NCI-H774 (cell line): ENCODE measurements around the gene MYH3.

Experiments
- DNase-seq: peaks from one replicate; lab custom pipeline; 2025; lab: John Stamatoyannopoulos, UW

Gene MYH3

GRCh38 chr17:10648956-10649355, 8.2 kb downstream of the MYH3 start:
- DNase-seq, result no peak

GRCh38 chr17:10648381-10648780, 8.7 kb downstream of the MYH3 start:
- DNase-seq, result no peak

DNA sequence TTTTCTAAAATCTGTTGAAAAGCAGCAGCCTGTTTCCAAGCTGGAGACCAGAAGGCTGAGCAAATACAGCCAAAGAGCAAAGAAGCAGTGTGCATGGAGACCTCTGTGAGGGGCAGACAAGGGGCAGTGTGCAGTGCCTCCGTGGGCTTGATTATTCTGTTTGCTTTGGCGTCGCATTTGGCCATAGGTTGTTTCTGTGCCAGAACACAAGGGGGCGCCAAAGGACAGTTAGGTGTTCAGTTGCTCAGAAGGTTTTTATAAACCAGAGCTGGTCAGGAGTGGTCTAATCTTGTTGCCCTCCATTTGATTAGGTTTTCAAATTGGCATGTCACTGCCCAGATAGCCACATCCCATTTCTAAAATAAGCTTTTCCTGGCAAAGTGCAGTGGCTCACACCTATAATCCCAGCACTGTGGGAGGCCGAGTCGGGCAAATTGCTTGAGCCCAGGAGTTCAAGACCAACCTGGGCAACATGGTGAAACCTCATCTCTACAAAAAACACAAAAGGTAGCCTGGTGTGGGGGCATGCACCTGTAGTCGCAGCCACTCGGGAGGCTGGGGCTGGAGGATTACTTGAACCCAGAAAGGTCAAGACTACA, 10.6 kb downstream of the MYH3 start:
- peak; percentile 1 for DNase-seq

DNA sequence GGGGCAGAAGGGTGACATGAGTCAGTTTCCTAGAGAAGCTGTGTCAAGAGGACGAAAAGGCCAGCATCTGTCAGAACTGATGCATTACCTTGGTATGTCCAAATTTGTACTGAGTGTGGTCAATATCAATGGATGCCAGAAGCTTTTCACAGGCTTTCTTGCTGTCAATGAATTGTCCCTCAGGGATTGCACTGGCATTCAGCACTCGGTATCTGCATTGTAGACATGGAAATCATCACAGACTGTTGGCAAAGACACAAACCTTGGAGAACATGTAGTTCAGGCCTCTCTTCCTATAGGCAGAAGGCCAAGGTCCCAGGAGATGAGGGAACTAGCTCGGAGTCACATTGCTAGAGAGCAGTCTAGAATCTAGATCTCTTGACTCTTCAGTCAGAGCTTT, 16.6 kb downstream of the MYH3 start:
- DNase-seq, result no peak

GRCh38 chr17:10638151-10638550, 19.0 kb downstream of the MYH3 start:
- DNase-seq, result no peak

GRCh38 chr17:10635290-10635689, 21.8 kb downstream of the MYH3 start:
- no peak for DNase-seq

- no peak for DNase-seq
Measured at GRCh38 chr17:10633738-10634379, 23.2 kb downstream of the MYH3 start.

GRCh38 chr17:10631701-10632100, 25.4 kb downstream of the MYH3 start:
- DNase-seq, result no peak

GRCh38 chr17:10631048-10631700, 25.9 kb downstream of the MYH3 start:
- no peak for DNase-seq

DNA sequence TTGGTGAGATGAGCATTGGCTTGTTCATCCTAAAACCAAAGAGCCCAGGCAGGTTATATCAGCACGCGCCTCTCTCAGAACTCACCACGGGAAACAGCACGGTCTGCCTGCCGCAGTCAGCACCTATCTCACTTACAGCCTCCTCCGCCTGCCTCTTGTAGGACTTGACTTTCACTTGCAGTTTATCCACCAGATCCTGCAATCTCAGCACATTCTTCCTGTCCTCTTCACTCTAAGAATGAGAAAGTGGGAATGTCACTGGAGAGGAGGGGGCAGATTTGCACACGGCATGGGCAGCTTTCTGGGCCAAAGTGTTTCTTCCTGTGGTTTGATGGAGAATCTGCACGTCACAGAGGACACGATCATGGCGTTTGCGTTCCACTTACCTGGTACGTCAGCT, 27.4 kb downstream of the MYH3 start:
- DNase-seq, result no peak

DNA sequence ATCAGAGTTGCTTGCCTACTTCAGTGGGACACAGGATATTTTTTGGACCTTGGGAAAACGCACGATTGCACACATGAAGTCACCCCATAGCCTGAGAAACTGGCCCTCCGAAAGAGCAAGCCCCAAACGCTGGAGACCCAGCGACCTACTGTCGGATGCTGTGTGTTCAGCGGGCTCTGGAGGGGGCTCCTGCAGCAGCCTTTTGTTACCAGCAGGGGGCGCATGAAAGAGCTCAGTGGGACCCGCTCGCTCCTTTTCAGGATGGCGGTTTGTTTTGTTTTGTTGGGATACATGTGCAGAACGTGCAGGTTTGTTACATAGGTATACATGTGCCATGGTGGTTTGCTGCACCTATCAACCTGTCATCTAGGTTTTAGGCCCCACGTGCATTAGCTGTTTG, 28.4 kb downstream of the MYH3 start:
- DNase-seq, result no peak

GRCh38 chr17:10626390-10626789, 30.7 kb downstream of the MYH3 start:
- no peak for DNase-seq

- no peak for DNase-seq
Measured at GRCh38 chr17:10624969-10625368, 32.1 kb downstream of the MYH3 start.

DNA sequence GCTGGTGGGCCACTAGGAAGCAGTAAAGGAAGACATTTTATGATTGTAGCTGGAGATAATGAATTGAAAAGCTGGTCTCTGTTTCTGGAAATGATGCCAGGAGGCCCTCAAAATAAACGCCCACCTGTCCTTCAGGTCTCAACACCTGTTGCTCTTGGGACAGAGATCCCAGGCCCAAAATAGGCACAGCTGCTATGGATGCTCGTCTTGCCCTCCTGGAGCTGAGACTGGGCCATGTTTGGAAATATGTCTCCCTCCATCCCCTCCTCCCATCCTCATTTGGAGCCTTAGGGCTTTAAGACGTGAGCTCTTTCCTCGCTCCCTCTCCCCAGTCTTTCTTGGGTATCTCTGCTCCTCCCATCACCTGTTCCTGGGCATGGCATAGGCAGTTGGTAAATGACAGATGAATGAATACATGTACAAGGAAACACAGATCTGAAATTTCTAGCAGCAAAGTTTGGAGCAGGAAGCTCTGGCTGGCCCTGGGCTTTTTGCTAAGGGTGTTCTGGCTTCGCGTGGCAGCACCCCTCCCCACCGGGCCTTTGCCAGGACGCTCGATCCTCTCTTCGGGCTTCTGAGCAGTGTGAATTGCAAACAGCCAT, 33.3 kb downstream of the MYH3 start:
- no peak for DNase-seq

- no peak for DNase-seq
Measured at GRCh38 chr17:10622617-10623485, 34.3 kb downstream of the MYH3 start.

- no peak for DNase-seq
Measured at GRCh38 chr17:10621397-10621796, 35.7 kb downstream of the MYH3 start.

- DNase-seq, result no peak
Measured at GRCh38 chr17:10620823-10621222, 36.3 kb downstream of the MYH3 start.

GRCh38 chr17:10618202-10618635, 38.9 kb downstream of the MYH3 start:
- peak; percentile 29 for DNase-seq

GRCh38 chr17:10617120-10617505, 40.0 kb downstream of the MYH3 start:
- no peak for DNase-seq

GRCh38 chr17:10616502-10617119, 40.5 kb downstream of the MYH3 start:
- peak; percentile 3 for DNase-seq

- DNase-seq, result no peak
Measured at GRCh38 chr17:10614536-10615155, 42.5 kb downstream of the MYH3 start.
